SK-N-SH (cell line): ENCODE data around the gene HHIP. TPM values are rescaled to one million over a fixed set of nuclear protein-coding genes. Genes with fewer than 3 reads are reported as not detected.

ENCODE experiments used
- CTCF ChIA-PET: fragments of 300-600, 350-600 bp; formaldehyde crosslinking; extraction: SDS; loops from one replicate; lab custom pipeline; 2021; lab: Yijun Ruan, JAX
- POLR2A ChIA-PET: fragments of 350-600 bp; sonication (Branson Sonifier 250); formaldehyde crosslinking; extraction: SDS; loops from one replicate; lab custom pipeline; 2020; ENCODE audit warnings: antibody characterized with exemption, inconsistent platforms; lab: Yijun Ruan, JAX
- DNase-seq: peaks from one replicate; pipeline ENCODE4 v3.0.0; 2012
- H2AFZ ChIP-seq: fragments of 200-600 bp; sonication (generic); 2 replicates; pipeline ENCODE4 v1.8.1; 2016; ENCODE audit warnings: antibody characterized with exemption, mild to moderate bottlenecking, low read depth
- H3F3A ChIP-seq: fragments of 200-600 bp; sonication (generic); replicated peaks from 2 replicates; pipeline ENCODE3; 2016; ENCODE audit warnings: antibody characterized with exemption, mild to moderate bottlenecking; ENCODE audit not compliant: insufficient read depth
- H3K27ac ChIP-seq, 2 experiments: fragments of 200-500 bp in 1 of 2; fragments of 200-600 bp in 1 of 2; sonication (Bioruptor generic) in 1 of 2; sonication (generic), shearing (Covaris generic) in 1 of 2; 2 replicates each; pipeline versions ENCODE4 v1.5.1 to v1.6.1; 2014 to 2016; ENCODE audit warnings: low read depth in 2 of 2, inconsistent platforms in 1 of 2, low read length in 1 of 2, mild to moderate bottlenecking in 1 of 2, mixed read lengths in 1 of 2
- H3K27me3 ChIP-seq: fragments of 200-600 bp; sonication (generic), shearing (Covaris generic); 2 replicates; pipeline ENCODE4 v1.6.1; 2016; ENCODE audit warnings: mixed run types; ENCODE audit not compliant: insufficient read depth
- H3K36me3 ChIP-seq, 2 experiments: fragments of 200-500 bp in 1 of 2; fragments of 200-600 bp in 1 of 2; sonication (Bioruptor generic) in 1 of 2; sonication (generic) in 1 of 2; replicated peaks in 1 of 2; 2 replicates each; pipeline versions ENCODE3 to v1.5.1; 2014 to 2016; ENCODE audit warnings: low read length in 1 of 2, mild to moderate bottlenecking in 1 of 2; ENCODE audit not compliant: insufficient read depth in 2 of 2, control insufficient read depth in 1 of 2
- H3K4me1 ChIP-seq, 2 experiments: fragments of 200-500 bp in 1 of 2; fragments of 200-600 bp in 1 of 2; sonication (Bioruptor generic) in 1 of 2; sonication (generic), shearing (Covaris generic) in 1 of 2; 2 replicates each; pipeline versions ENCODE4 v1.5.1 to v1.6.1; 2014 to 2016; ENCODE audit warnings: low read depth in 1 of 2, low read length in 1 of 2, mixed run types in 1 of 2; ENCODE audit not compliant: insufficient read depth in 2 of 2, control insufficient read depth in 1 of 2
- H3K4me2 ChIP-seq: fragments of 200-600 bp; sonication (generic), shearing (Covaris generic); 2 replicates; pipeline ENCODE4 v1.6.1; 2017; ENCODE audit warnings: mixed run types
- H3K4me3 ChIP-seq, 2 experiments: fragments of 200-500 bp in 1 of 2; fragments of 200-600 bp in 1 of 2; sonication (Bioruptor generic) in 1 of 2; sonication (generic), shearing (Covaris generic) in 1 of 2; 2 replicates each; pipeline versions ENCODE4 v1.5.1 to v1.8.1; 2014 to 2016; ENCODE audit warnings: low read depth in 2 of 2, inconsistent platforms in 1 of 2, low read length in 1 of 2, mild to moderate bottlenecking in 1 of 2, mixed read lengths in 1 of 2, moderate library complexity in 1 of 2
- H3K79me2 ChIP-seq: fragments of 200-600 bp; sonication (generic); 2 replicates; pipeline ENCODE4 v1.8.1; 2017; ENCODE audit warnings: mild to moderate bottlenecking; ENCODE audit not compliant: insufficient read depth
- H3K9ac ChIP-seq: fragments of 200-600 bp; sonication (generic); 2 replicates; pipeline ENCODE4 v1.6.1; 2017; ENCODE audit warnings: mixed run types
- H3K9me2 ChIP-seq: fragments of 200-600 bp; sonication (generic); 2 replicates; pipeline ENCODE4 v1.6.1; 2017; ENCODE audit warnings: mixed run types
- H3K9me3 ChIP-seq: fragments of 200-600 bp; sonication (generic); 2 replicates; pipeline ENCODE4 v1.6.1; 2017; ENCODE audit warnings: mixed run types, mild to moderate bottlenecking, moderate library complexity
- H4K20me1 ChIP-seq: fragments of 200-600 bp; sonication (generic); 2 replicates; pipeline ENCODE4 v1.6.1; 2017; ENCODE audit warnings: mild to moderate bottlenecking, mixed run types; ENCODE audit not compliant: insufficient read depth
- FOSL2 ChIP-seq: IDR thresholded peaks from 2 replicates; pipeline ENCODE4 v1.4.0; 2012; ENCODE audit warnings: low read depth, mild to moderate bottlenecking, moderate library complexity, borderline replicate concordance
- FOXM1 ChIP-seq: IDR thresholded peaks from 2 replicates; pipeline ENCODE4 v1.4.0; 2012; ENCODE audit warnings: low read depth, mild to moderate bottlenecking
- JUND ChIP-seq: IDR thresholded peaks from 2 replicates; pipeline ENCODE4 v1.4.0; 2012
- MXI1 ChIP-seq: IDR thresholded peaks from 2 replicates; pipeline ENCODE4 v1.6.1; 2012; ENCODE audit warnings: mild to moderate bottlenecking, low read depth, low read length, improper control_type of control experiment
- RAD21 ChIP-seq: IDR thresholded peaks from 2 replicates; pipeline ENCODE4 v1.6.1; 2012; ENCODE audit warnings: mild to moderate bottlenecking, low read length
- SMC3 ChIP-seq: IDR thresholded peaks from 2 replicates; pipeline ENCODE4 v1.6.1; 2012; ENCODE audit warnings: low read depth, low read length, improper control_type of control experiment
- WGBS: methylation state at CpG from one replicate; pipeline ENCODE4 v1.1.6; 2017; ENCODE audit warnings: low lambda C conversion rate; 5-methylcytosine and 5-hydroxymethylcytosine counted together
- polyA plus RNA-seq, 3 experiments: library from polyadenylated mRNA; depleted of rRNA; stranded (reverse); fragments of >200 nt; gene quantifications; 2 replicates each; pipeline ENCODE4 v1.2.3, GENCODE V29; 2012

Gene HHIP
- polyA plus RNA-seq, 1 of the 3 experiments (the other 2 are of a cell fraction), result 3.5 TPM

- Histone ChIP-seq H3K4me2 (no peak overlapping the region), H3K9me3 (no peaks in the 10 kb centered on the region), H3K4me3 (no peak overlapping the region), H3K27me3 (peaks cover 5% of the 10 kb centered on the region; the same call in 1 of the 2 replicates), H2AFZ (no peak overlapping the region), H3K9me2 (no peaks in the 10 kb centered on the region), H3K9ac (no peak overlapping the region), H4K20me1 (no peaks in the 10 kb centered on the region), H3K36me3 (no peaks in the 10 kb centered on the region), H3K79me2 (no peaks in the 10 kb centered on the region), H3K4me1 (no peaks in the 10 kb centered on the region; a peak in 1 of 4 replicates), H3F3A (no peaks in the 10 kb centered on the region), H3K27ac (no peak overlapping the region)
- no peak for TF ChIP-seq SMC3
- no peak for TF ChIP-seq MXI1
- whole genome bisulfite sequencing, result 5% methylated on average over 2 of the region's 2 CpGs
- no peak for DNase-seq
- POLR2A ChIA-PET, result no interaction called here
- CTCF ChIA-PET, result no interaction called here
Measured at GRCh38 chr4:144778364-144778763, 132.4 kb downstream of the HHIP start.

GRCh38 chr4:144782345-144782744, 136.4 kb downstream of the HHIP start:
- Histone ChIP-seq H3K4me1 (peaks cover 0 to 4% of the 10 kb centered on the region in 2 experiments; a peak in 1 of 4 replicates), H3K4me3 (no peak overlapping the region), H3K9ac (no peak overlapping the region), H3F3A (no peaks in the 10 kb centered on the region), H4K20me1 (no peaks in the 10 kb centered on the region), H2AFZ (no peak overlapping the region), H3K9me3 (no peaks in the 10 kb centered on the region), H3K36me3 (no peaks in the 10 kb centered on the region), H3K4me2 (peak overlapping the region; percentile 53; the same call in 1 of the 2 replicates), H3K79me2 (no peaks in the 10 kb centered on the region), H3K27ac (no peak overlapping the region), H3K27me3 (peaks cover 5% of the 10 kb centered on the region; the same call in 1 of the 2 replicates), H3K9me2 (no peaks in the 10 kb centered on the region)
- no peak for TF ChIP-seq FOXM1
- no peak for DNase-seq
- CTCF ChIA-PET, result no interaction called here
- POLR2A ChIA-PET, result no interaction called here
- WGBS, result 11% methylated on average over 5 of the region's 5 CpGs

GRCh38 chr4:144785961-144786360, 140.0 kb downstream of the HHIP start:
- no peak overlapping the region for H3K9ac ChIP-seq
- no peaks in the 10 kb centered on the region for H3F3A ChIP-seq
- TF ChIP-seq JUND, result no peak
- TF ChIP-seq RAD21, result no peak
- no peak for TF ChIP-seq FOSL2
- H3K4me3 ChIP-seq, result no peak overlapping the region
- no peaks in the 10 kb centered on the region for H4K20me1 ChIP-seq
- H3K9me3 ChIP-seq, result no peaks in the 10 kb centered on the region
- WGBS, result 13% methylated on average over 3 of the region's 3 CpGs
- H3K36me3 ChIP-seq, result no peaks in the 10 kb centered on the region
- no peaks in the 10 kb centered on the region for H3K27me3 ChIP-seq
- peaks cover 0 to 4% of the 10 kb centered on the region in 2 experiments; a peak in 1 of 4 replicates for H3K4me1 ChIP-seq
- CTCF ChIA-PET, result no interaction called here
- H3K79me2 ChIP-seq, result no peaks in the 10 kb centered on the region
- H2AFZ ChIP-seq, result no peak overlapping the region
- H3K9me2 ChIP-seq, result no peaks in the 10 kb centered on the region
- H3K4me2 ChIP-seq, result no peak overlapping the region
- POLR2A ChIA-PET, result no interaction called here
- no peak overlapping the region for H3K27ac ChIP-seq
- no peak for DNase-seq
